GM23338 (cell line): Measurements from ENCODE around the gene WSCD1. TPM values are rescaled to one million over a fixed set of nuclear protein-coding genes. Genes with fewer than 3 reads are reported as not detected.

Experiments
- ATAC-seq: fragments of 200-7000 bp; cut with Tn5 transposase; 3 replicates; pipeline ENCODE4 v1.9.1; 2020
- DNase-seq: peaks from one replicate; pipeline ENCODE4 v3.0.0-alpha.2; 2015; ENCODE audit warnings: low spot score
- H2AFZ ChIP-seq: fragments of 200-600 bp; sonication (generic); 2 replicates; pipeline ENCODE4 v1.8.0; 2016; ENCODE audit warnings: antibody characterized with exemption, mild to moderate bottlenecking, moderate library complexity
- H3F3A ChIP-seq: fragments of 200-600 bp; sonication (generic); replicated peaks from 2 replicates; pipeline ENCODE4 v1.8.0; 2017; ENCODE audit warnings: antibody characterized with exemption, mixed run types, low read depth
- H3K27ac ChIP-seq: fragments of 200-600 bp; sonication (generic); 2 replicates; pipeline ENCODE4 v1.6.1; 2016; ENCODE audit warnings: low read depth
- H3K27me3 ChIP-seq: fragments of 200-600 bp; sonication (generic); 2 replicates; pipeline ENCODE4 v1.8.0; 2016; ENCODE audit warnings: mild to moderate bottlenecking, mixed run types, moderate library complexity; ENCODE audit not compliant: insufficient read depth
- H3K36me3 ChIP-seq: fragments of 200-600 bp; sonication (generic); 2 replicates; pipeline ENCODE4 v1.8.0; 2016; ENCODE audit warnings: mild to moderate bottlenecking; ENCODE audit not compliant: insufficient read depth
- H3K4me1 ChIP-seq: fragments of 200-600 bp; sonication (generic); 2 replicates; pipeline ENCODE4 v1.8.0; 2016; ENCODE audit warnings: mild to moderate bottlenecking, moderate library complexity; ENCODE audit not compliant: insufficient read depth
- H3K4me2 ChIP-seq: fragments of 200-600 bp; sonication (generic); 2 replicates; pipeline ENCODE4 v1.7.1; 2017; ENCODE audit warnings: mixed run types
- H3K4me3 ChIP-seq: fragments of 200-600 bp; sonication (generic); 2 replicates; pipeline ENCODE4 v1.6.1; 2016; ENCODE audit warnings: mixed run types
- H3K79me2 ChIP-seq: fragments of 200-600 bp; sonication (generic); replicated peaks from 2 replicates; pipeline ENCODE4 v1.8.0; 2017; ENCODE audit warnings: mild to moderate bottlenecking; ENCODE audit not compliant: insufficient read depth
- H3K9me2 ChIP-seq: fragments of 200-600 bp; sonication (generic); 2 replicates; pipeline ENCODE4 v1.8.0; 2017; ENCODE audit not compliant: insufficient read depth
- H4K20me1 ChIP-seq: fragments of 200-600 bp; sonication (generic); replicated peaks from 2 replicates; pipeline ENCODE4 v1.8.0; 2017; ENCODE audit warnings: mild to moderate bottlenecking; ENCODE audit not compliant: insufficient read depth
- H3K27ac Mint-ChIP-seq: 2 replicates; pipeline ENCODE4 v1.8.0; 2020; ENCODE audit warnings: inconsistent platforms, mild to moderate bottlenecking, moderate library complexity, mixed read lengths
- H3K27me3 Mint-ChIP-seq: 3 replicates; pipeline ENCODE4 v1.8.0; 2022; ENCODE audit warnings: low read depth, mild to moderate bottlenecking, moderate library complexity, mixed read lengths, inconsistent platforms; ENCODE audit not compliant: insufficient read depth, poor library complexity
- H3K36me3 Mint-ChIP-seq: 3 replicates; pipeline ENCODE4 v1.8.0; 2021; ENCODE audit warnings: low read depth, mild to moderate bottlenecking, inconsistent platforms, moderate library complexity, mixed read lengths
- H3K4me1 Mint-ChIP-seq: 3 replicates; pipeline ENCODE4 v1.8.0; 2020; ENCODE audit warnings: mild to moderate bottlenecking, inconsistent platforms, mixed read lengths
- H3K4me3 Mint-ChIP-seq: 3 replicates; pipeline ENCODE4 v1.8.0; 2021; ENCODE audit warnings: moderate library complexity, mild to moderate bottlenecking, inconsistent platforms, mixed read lengths
- H3K9me3 Mint-ChIP-seq: 3 replicates; pipeline ENCODE4 v1.8.0; 2020; ENCODE audit warnings: moderate library complexity, mild to moderate bottlenecking, inconsistent platforms, mixed read lengths
- EZH2 ChIP-seq: fragments of 200-600 bp; sonication (generic); IDR thresholded peaks from one replicate; pipeline ENCODE4 v1.8.0; 2017; ENCODE audit warnings: antibody characterized with exemption, mild to moderate bottlenecking, low read depth; ENCODE audit not compliant: unreplicated experiment
- EZH2phosphoT487 ChIP-seq: fragments of 200-600 bp; sonication (generic); IDR thresholded peaks from one replicate; pipeline ENCODE4 v1.8.1; 2018; ENCODE audit warnings: antibody characterized with exemption; ENCODE audit not compliant: unreplicated experiment
- JUNB ChIP-seq: IDR thresholded peaks from one replicate; pipeline ENCODE4 v1.6.1; 2016; ENCODE audit warnings: antibody characterized with exemption; ENCODE audit not compliant: unreplicated experiment
- STAT1 ChIP-seq: IDR thresholded peaks from one replicate; pipeline ENCODE4 v1.6.1; 2016; ENCODE audit warnings: antibody characterized with exemption; ENCODE audit not compliant: unreplicated experiment
- ZNF331 ChIP-seq: fragments of 250-450 bp; sonication (Bioruptor Pico); IDR thresholded peaks from 2 replicates; pipeline ENCODE4 v1.5.0; 2020; ENCODE audit warnings: low read depth, mild to moderate bottlenecking, moderate library complexity
- polyA plus RNA-seq: library from polyadenylated mRNA; unstranded; fragments of >200 nt; fragmentation: Nextera tagmentation; extraction: Ambion mirVana; gene quantifications from 2 replicates; pipeline ENCODE4 v1.2.1, GENCODE V29; 2016
- total RNA-seq: library from RNA; depleted of rRNA; stranded (reverse); fragments of >200 nt; shearing (Covaris generic); gene quantifications from 2 replicates; pipeline ENCODE4 v1.2.3, GENCODE V29; 2014
- TF ChIP-seq, protein P1 (sequence below): fragments of 250-450 bp; sonication (Bioruptor Pico); IDR thresholded peaks from 2 replicates; pipeline ENCODE4 v1.5.0; 2020; ENCODE audit warnings: mild to moderate bottlenecking, moderate library complexity
- TF ChIP-seq, protein P2 (sequence below): IDR thresholded peaks from one replicate; pipeline ENCODE4 v1.6.1; 2018; ENCODE audit warnings: antibody characterized with exemption; ENCODE audit not compliant: unreplicated experiment
- TF ChIP-seq, protein P3 (sequence below), 2 experiments: fragments of 200-600 bp in 1 of 2; sonication (generic) in 1 of 2; conservative IDR thresholded peaks; 2 replicates each; pipeline versions ENCODE4 v1.5.1 to v1.6.1; 2016 to 2017; ENCODE audit warnings: antibody characterized with exemption in 2 of 2, low read depth in 2 of 2, mild to moderate bottlenecking in 2 of 2, moderate library complexity in 1 of 2
- TF ChIP-seq, protein P4 (sequence below): IDR thresholded peaks from 2 replicates; pipeline ENCODE4 v1.6.1; 2016; ENCODE audit warnings: antibody characterized with exemption

The WSCD1 gene
- total and polyA plus RNA-seq, 2 experiments from 2014 or later = 6.1 to 38.9 TPM

DNA sequence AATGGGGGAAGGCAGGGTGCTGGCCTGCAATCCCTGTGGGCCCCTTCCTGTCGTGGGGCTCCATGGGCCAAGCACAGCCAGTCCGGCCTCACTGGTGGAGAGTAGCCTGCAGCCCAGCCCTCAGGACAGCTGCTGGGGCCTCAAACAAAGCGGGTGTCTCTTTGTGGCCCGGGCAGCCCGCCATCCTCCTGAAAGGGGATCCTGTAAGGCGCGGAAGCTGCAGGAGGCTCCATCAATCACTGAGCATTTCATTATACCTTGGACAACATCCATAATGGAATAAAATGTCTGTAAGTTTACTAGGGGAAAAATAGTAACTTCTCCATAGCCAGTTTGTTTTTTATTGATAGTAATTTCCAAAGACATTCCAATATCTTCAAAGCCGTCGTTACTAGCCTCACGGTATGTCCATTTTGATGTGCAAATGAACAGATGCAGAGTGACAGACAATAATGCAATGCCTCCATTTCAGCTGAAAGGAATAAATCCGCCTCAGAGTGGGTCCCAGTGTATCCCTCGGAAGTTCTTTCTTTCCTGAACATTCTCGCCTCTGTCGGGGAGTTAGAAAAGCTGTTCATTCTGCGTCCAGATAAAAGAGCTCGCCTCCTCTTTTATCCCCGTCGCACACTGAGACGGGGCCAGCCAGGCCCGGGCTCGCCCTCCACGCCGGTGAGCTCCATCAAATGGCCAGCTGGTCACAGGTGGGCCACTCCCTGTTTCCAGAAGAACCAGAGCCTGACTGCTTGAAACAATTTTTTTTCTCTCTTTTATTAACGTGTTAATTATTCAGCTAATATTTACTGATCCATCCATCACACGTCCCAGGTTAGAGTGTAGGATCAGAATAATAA is 14.4 kb downstream of the WSCD1 start (continued):
- TF ChIP-seq, protein P1, sequence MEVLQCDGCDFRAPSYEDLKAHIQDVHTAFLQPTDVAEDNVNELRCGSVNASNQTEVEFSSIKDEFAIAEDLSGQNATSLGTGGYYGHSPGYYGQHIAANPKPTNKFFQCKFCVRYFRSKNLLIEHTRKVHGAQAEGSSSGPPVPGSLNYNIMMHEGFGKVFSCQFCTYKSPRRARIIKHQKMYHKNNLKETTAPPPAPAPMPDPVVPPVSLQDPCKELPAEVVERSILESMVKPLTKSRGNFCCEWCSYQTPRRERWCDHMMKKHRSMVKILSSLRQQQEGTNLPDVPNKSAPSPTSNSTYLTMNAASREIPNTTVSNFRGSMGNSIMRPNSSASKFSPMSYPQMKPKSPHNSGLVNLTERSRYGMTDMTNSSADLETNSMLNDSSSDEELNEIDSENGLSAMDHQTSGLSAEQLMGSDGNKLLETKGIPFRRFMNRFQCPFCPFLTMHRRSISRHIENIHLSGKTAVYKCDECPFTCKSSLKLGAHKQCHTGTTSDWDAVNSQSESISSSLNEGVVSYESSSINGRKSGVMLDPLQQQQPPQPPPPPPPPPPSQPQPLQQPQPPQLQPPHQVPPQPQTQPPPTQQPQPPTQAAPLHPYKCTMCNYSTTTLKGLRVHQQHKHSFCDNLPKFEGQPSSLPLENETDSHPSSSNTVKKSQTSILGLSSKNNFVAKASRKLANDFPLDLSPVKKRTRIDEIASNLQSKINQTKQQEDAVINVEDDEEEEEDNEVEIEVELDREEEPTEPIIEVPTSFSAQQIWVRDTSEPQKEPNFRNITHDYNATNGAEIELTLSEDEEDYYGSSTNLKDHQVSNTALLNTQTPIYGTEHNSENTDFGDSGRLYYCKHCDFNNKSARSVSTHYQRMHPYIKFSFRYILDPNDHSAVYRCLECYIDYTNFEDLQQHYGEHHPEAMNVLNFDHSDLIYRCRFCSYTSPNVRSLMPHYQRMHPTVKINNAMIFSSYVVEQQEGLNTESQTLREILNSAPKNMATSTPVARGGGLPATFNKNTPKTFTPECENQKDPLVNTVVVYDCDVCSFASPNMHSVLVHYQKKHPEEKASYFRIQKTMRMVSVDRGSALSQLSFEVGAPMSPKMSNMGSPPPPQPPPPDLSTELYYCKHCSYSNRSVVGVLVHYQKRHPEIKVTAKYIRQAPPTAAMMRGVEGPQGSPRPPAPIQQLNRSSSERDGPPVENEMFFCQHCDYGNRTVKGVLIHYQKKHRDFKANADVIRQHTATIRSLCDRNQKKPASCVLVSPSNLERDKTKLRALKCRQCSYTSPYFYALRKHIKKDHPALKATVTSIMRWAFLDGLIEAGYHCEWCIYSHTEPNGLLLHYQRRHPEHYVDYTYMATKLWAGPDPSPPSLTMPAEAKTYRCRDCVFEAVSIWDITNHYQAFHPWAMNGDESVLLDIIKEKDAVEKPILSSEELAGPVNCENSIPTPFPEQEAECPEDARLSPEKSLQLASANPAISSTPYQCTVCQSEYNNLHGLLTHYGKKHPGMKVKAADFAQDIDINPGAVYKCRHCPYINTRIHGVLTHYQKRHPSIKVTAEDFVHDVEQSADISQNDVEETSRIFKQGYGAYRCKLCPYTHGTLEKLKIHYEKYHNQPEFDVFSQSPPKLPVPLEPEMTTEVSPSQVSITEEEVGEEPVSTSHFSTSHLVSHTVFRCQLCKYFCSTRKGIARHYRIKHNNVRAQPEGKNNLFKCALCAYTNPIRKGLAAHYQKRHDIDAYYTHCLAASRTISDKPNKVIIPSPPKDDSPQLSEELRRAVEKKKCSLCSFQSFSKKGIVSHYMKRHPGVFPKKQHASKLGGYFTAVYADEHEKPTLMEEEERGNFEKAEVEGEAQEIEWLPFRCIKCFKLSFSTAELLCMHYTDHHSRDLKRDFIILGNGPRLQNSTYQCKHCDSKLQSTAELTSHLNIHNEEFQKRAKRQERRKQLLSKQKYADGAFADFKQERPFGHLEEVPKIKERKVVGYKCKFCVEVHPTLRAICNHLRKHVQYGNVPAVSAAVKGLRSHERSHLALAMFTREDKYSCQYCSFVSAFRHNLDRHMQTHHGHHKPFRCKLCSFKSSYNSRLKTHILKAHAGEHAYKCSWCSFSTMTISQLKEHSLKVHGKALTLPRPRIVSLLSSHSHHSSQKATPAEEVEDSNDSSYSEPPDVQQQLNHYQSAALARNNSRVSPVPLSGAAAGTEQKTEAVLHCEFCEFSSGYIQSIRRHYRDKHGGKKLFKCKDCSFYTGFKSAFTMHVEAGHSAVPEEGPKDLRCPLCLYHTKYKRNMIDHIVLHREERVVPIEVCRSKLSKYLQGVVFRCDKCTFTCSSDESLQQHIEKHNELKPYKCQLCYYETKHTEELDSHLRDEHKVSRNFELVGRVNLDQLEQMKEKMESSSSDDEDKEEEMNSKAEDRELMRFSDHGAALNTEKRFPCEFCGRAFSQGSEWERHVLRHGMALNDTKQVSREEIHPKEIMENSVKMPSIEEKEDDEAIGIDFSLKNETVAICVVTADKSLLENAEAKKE (CRISPR knock-in tag) = no peak

DNA sequence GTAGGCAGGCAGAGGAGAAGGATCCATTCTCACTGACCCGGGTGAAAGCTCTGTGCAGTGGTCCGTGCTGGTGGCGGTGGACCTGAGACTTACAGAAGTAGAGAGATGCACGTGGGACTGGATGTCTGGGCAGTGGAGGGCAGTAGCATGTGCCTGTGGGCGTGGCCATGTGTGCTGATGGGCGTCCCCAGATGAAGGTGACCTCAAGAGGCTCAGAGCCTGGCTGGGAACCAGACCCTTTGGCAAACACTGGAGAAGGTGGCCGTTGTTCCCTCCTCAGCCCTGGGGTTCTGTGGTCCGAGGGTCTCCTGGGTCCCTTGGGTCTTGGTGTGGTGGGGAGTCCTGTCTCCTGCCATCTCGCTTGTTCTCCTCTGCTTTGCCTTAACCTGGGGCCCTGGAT is 15.6 kb downstream of the WSCD1 start:
- H3K9me3 Mint-ChIP-seq = no peaks in the 10 kb centered on the region
- TF ChIP-seq, protein P2, sequence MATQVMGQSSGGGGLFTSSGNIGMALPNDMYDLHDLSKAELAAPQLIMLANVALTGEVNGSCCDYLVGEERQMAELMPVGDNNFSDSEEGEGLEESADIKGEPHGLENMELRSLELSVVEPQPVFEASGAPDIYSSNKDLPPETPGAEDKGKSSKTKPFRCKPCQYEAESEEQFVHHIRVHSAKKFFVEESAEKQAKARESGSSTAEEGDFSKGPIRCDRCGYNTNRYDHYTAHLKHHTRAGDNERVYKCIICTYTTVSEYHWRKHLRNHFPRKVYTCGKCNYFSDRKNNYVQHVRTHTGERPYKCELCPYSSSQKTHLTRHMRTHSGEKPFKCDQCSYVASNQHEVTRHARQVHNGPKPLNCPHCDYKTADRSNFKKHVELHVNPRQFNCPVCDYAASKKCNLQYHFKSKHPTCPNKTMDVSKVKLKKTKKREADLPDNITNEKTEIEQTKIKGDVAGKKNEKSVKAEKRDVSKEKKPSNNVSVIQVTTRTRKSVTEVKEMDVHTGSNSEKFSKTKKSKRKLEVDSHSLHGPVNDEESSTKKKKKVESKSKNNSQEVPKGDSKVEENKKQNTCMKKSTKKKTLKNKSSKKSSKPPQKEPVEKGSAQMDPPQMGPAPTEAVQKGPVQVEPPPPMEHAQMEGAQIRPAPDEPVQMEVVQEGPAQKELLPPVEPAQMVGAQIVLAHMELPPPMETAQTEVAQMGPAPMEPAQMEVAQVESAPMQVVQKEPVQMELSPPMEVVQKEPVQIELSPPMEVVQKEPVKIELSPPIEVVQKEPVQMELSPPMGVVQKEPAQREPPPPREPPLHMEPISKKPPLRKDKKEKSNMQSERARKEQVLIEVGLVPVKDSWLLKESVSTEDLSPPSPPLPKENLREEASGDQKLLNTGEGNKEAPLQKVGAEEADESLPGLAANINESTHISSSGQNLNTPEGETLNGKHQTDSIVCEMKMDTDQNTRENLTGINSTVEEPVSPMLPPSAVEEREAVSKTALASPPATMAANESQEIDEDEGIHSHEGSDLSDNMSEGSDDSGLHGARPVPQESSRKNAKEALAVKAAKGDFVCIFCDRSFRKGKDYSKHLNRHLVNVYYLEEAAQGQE = no peak
- TF ChIP-seq, protein P3, sequence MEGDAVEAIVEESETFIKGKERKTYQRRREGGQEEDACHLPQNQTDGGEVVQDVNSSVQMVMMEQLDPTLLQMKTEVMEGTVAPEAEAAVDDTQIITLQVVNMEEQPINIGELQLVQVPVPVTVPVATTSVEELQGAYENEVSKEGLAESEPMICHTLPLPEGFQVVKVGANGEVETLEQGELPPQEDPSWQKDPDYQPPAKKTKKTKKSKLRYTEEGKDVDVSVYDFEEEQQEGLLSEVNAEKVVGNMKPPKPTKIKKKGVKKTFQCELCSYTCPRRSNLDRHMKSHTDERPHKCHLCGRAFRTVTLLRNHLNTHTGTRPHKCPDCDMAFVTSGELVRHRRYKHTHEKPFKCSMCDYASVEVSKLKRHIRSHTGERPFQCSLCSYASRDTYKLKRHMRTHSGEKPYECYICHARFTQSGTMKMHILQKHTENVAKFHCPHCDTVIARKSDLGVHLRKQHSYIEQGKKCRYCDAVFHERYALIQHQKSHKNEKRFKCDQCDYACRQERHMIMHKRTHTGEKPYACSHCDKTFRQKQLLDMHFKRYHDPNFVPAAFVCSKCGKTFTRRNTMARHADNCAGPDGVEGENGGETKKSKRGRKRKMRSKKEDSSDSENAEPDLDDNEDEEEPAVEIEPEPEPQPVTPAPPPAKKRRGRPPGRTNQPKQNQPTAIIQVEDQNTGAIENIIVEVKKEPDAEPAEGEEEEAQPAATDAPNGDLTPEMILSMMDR (conservative IDR thresholded peaks at IDR 0.05; ENCODE audit: low read depth in 2 of 2) = no peak
- TF ChIP-seq EZH2phosphoT487 (no peak), STAT1 (no peak), JUNB (no peak), EZH2 (no peak), ZNF331 (CRISPR knock-in tag) (no peak)
- TF ChIP-seq, protein P4, sequence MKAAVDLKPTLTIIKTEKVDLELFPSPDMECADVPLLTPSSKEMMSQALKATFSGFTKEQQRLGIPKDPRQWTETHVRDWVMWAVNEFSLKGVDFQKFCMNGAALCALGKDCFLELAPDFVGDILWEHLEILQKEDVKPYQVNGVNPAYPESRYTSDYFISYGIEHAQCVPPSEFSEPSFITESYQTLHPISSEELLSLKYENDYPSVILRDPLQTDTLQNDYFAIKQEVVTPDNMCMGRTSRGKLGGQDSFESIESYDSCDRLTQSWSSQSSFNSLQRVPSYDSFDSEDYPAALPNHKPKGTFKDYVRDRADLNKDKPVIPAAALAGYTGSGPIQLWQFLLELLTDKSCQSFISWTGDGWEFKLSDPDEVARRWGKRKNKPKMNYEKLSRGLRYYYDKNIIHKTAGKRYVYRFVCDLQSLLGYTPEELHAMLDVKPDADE = no peak

More for the DNA sequence above, 15.6 kb downstream of the WSCD1 start:
- Histone ChIP-seq H2AFZ (no peak overlapping the region), H4K20me1 (no peaks in the 10 kb centered on the region), H3K27me3 (no peaks in the 10 kb centered on the region), H3F3A (no peaks in the 10 kb centered on the region), H3K79me2 (no peaks in the 10 kb centered on the region), H3K27ac (no peak overlapping the region), H3K4me3 (no peak overlapping the region), H3K4me1 (peaks cover 6% of the 10 kb centered on the region; the same call in 1 of the 2 replicates), H3K36me3 (no peaks in the 10 kb centered on the region), H3K4me2 (no peak overlapping the region), H3K9me2 (no peaks in the 10 kb centered on the region)
- Mint-ChIP-seq H3K4me1 (peaks cover 24% of the 10 kb centered on the region), H3K27me3 (peaks cover 2% of the 10 kb centered on the region), H3K4me3 (no peak overlapping the region), H3K36me3 (peaks cover 33% of the 10 kb centered on the region), H3K27ac (no peak overlapping the region)
- DNase-seq (no peak), ATAC-seq (no peak)
